HG02610 (cell line): ENCODE data around the gene ANTXR1.

Experiments
- ATAC-seq: cut with Tn5 transposase; IDR thresholded peaks from one replicate; pipeline ENCODE4 v1.9.1; 2021; ENCODE audit warnings: mild to moderate bottlenecking, moderate library complexity; ENCODE audit not compliant: unreplicated experiment

The ANTXR1 gene

DNA sequence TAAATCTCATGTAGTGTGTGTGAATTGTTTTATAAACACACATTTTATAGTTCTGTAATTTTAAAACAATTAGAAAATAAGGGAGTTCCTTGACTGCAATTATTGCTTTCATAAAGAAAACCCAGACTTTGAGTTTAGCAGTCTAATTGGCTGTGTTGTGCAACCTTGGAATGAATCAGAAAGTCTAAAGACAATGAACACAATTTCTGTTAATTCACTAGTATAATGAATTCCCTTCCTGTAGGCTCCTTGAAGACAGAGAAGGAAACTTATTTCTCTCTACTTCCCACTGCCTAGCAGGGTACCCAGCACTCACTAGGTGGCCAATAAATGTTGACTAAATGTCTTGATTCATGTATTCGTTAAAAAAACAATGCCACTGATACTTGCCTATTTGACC lies 79.9 kb downstream of the ANTXR1 start:
- no peak for ATAC-seq

DNA sequence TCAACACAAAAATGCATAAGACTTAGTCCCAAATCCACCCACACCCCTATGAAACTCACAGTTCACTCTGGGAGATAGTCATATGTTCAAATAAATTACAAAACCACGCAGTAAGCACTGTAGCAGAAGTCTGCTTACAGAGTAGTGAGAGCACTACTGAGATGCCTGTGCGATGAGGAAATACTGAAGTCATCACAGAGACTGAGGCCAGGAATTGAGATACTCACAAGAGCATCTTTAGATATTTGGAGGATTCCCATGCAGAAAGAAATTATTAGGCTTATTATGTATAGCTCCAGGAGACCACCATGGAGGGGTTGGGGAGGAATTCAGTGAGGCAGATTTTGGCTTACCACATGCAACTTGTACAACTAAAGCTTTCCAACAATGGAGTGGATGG lies 82.3 kb downstream of the ANTXR1 start:
- no peak for ATAC-seq

GRCh38 chr2:69096326-69097095 lies 83.5 kb downstream of the ANTXR1 start:
- no peak for ATAC-seq

- no peak for ATAC-seq
Observed at GRCh38 chr2:69097148-69097610, 84.2 kb downstream of the ANTXR1 start.

DNA sequence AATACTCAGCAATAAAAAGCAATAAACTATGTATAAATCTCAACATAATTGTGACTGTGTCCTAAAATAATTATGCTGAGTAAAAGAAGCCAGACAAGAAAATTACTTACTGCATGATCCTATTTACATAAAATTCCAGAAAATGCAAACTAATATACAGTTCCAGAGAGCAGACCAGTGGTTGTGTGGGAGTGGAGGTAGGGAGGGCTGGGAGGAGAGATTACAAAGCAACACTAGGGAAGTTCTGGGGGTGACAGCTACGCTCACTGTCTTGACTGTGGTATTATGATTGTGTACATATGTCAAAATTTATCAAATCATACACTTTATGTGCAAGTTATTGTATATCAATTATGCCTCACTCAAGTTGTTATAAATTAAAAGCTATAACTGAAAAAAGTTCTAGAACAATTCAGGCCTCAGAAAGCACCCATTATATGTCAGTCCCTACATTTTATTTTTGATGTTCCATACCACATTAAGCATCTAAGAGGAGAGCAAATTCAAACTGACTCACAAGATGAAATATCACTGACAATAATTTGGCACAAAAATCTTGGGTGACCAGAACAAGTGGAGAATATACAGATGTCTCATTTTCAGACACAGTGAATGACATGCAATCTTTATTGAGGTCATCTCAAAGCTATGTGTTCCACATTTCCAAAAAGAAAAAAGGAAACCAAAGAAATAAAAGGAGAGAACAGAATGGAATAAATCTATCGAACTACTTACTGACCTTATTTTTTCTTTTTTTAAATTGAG lies 85.1 kb downstream of the ANTXR1 start:
- no peak for ATAC-seq

- ATAC-seq, result no peak
Observed at GRCh38 chr2:69099541-69099940, 86.6 kb downstream of the ANTXR1 start.

GRCh38 chr2:69100220-69100723 lies 87.3 kb downstream of the ANTXR1 start:
- ATAC-seq, result no peak

DNA sequence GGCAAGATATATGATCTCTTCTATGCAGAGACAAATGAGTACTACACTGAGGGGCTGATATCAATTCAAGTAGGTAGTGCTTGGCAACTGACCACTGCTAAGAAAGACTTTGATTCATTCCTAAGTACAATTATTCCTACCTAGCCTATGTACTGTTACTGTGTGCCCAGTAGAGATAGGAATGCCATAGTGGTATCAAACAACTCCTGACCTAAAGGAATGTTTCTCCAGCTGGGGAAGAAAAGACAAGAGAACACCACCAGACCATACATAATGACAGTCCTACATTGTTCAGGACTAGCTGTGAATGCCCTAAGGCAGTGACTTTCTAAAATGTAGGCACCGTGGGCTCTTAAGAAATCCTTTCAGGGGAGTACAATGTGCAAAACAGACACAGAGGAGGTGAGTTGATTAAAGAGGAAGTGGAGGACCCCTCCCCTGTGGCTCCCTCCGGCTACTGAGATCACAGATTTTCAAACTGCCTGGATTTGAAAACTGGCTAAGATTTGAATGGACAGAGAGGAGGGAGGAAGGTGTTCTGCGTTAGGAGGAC lies 89.1 kb downstream of the ANTXR1 start:
- ATAC-seq, result no peak

DNA sequence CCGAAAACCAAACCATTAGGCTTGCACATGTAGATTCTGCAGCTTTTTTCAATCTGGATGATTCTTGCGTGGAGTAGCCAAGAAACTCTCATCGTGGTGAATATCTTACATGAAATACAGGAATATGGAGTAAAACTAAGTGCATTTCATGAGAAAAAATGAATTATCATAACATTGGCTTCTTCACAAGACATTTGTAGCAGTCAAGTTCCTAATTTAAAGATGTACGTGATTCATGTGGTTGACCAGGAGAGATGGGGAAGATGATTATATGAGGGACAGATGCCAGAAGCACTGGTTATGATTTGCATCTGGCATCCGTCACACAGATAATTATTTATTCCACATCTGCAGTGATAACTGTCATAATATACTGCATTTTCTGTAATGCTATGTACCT lies 90.4 kb downstream of the ANTXR1 start:
- no peak for ATAC-seq

DNA sequence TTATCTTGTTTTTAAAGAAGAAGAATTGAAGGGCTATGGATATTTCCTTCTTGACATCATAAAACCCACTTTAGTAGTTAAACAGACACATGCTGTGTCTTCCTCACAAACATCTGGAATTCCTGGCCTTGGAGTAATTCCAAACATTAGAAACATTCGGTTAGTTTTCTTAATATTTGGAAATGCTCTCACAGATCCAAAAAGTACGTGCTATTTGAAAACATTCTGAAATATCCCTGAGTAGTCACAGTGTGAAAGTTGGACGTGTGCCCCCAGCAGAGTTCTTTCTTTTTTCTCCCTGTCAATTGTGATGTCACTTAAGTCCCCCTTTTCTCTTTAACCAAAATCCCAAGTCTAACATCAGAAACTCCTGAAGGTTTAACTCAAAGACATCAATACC lies 91.3 kb downstream of the ANTXR1 start:
- ATAC-seq, result no peak

- no peak for ATAC-seq
Observed at GRCh38 chr2:69109255-69109654, 96.3 kb downstream of the ANTXR1 start.

DNA sequence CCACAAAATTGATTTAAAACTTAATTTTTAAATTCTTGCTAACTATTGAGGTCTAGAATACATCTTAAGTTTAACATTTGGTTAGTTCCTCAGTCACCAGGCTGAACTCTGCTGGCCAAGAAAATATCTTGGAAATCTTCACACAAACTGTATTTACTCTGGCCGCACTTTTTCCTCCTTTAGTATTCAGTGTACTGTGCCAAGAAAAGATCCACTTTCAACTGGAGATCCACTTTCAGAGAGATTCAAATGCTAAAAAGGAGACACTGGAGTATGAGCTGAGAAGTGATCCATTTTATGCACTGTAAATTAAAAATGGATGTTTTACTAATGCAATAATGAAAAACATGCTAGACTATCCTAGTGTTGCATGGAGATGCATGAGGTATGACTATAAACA lies 98.1 kb downstream of the ANTXR1 start:
- no peak for ATAC-seq

DNA sequence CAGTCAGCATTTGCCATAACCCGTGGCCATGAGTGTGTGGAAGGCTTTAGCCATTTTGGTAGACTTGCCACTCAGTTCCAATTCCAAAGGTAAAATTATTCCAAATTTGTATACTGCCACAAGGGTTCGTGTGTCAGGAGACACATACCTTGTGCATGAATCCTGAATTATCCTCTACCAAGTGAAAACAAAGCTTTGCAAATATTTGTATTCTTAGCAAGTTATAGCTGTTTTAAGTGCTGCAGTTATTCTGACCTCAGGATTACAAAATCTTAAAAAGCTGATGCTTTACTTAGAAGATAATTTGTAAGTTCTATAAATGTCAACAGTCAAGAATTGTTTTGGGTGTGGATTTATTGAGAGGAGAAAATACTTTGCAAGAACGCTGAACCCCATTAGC lies 100.6 kb downstream of the ANTXR1 start:
- ATAC-seq, result no peak

DNA sequence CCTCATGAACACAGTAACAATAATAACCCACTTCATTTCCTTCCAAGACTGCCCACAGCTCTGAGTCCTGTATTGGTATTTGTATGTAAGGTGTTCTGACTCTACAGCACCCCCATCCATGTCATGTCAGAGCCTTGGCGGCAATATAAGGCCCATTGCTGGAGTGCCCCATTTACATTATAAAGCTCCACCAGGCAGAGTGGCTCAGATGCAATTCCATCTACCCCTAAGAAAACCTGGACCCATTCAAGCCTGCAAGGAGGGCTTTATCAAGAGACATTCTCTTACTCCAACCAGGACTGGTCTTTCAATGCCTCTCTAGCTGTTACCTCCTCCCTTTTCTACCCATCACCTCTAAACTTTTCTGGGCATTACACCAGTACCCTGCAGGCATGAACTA lies 101.6 kb downstream of the ANTXR1 start:
- ATAC-seq, result no peak

DNA sequence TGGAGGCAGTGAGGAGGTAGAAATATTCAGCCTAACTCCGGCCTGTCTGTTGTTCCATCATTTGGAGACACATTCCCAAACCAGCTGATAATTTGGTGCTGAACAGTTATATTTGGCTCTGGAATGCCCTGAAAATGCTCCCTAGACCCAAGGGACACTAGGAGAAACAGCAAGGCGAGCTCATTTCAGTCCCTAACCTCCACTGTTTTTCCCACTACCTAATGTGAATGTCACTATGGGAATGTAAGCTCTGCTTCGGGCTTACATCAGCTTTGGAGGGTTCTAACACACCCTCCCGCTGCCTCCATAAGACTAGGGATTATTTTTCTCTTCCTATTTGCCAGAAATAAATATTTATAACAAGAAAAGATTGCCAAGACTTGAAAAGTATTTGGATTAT lies 103.5 kb downstream of the ANTXR1 start:
- no peak for ATAC-seq

DNA sequence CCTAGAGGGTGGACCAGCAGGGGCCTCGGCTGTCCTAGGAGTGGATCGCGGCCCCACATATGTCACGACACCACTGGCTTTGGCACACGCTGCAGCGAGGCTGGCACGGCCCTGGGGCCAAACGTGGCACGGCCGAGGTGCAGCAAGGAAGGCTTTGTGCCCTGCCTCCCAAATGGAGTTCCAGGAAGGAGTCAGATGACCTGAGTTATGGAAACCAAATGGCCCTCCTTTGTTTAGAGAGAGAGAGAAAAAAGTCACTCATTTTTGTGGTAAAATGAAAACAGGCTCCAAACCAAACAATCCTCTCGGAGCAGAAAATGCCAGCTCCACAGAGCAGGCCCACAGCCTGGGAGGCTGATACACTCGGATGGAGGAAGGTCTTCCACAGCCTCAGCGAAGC lies 105.6 kb downstream of the ANTXR1 start:
- no peak for ATAC-seq

DNA sequence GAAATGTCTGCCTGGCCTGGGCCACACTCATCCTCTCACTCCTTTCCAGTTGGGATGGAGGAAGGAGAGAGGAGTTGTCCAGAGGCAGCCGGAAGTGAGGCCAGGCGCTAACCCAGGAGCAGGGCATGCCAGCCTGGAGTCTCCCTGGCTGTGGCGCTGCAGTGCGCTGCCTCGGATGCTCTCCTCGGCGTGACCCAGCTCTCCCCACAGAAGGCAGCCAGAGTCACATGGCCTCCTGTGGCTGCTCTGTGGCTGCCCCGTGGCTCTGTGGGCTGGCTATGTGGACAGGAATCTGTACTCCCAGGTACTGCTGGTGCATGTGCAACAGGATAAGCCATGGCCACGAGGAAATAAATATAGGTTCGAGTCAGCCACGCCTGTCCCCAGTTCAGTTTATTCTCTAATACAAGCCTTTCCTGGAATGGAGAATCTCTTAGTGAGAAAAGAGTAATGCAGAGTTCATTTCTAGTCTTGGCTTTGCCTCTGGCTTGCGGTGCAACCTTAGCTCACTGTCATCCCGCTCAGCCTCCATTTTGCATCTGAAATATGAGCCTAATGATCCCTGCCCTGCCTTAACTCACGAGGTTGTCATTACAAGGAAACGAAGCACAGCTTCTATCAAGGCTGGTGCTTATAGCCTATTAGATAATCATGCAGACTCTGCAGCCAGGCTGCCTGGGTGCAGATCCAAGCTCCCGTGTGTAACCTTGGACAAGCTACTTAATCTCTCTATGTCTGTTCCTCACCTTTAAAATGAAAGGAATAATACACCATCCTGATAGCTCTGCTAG lies 106.3 kb downstream of the ANTXR1 start:
- ATAC-seq, result no peak

DNA sequence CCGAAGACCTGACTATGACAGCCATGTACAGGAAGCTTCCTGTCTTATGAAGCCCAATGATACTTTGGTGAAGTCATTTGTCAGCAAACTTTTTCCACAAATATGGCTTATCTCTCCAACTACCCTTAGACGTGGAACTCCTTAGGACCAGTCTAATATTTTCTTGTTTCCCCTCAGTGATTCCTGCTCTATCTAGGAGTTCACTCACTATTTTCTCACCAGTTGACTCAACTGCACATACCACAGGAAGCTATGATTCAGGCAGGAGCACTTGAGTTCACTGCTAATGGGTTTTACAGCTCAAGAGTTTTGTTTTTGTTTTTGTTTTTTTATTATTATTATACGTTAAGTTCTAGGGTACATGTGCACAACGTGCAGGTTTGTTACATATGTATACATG lies 109.3 kb downstream of the ANTXR1 start:
- no peak for ATAC-seq

GRCh38 chr2:69123182-69123581 lies 110.2 kb downstream of the ANTXR1 start:
- ATAC-seq, result no peak

GRCh38 chr2:69124343-69124742 lies 111.4 kb downstream of the ANTXR1 start:
- no peak for ATAC-seq

GRCh38 chr2:69125816-69126215 lies 112.8 kb downstream of the ANTXR1 start:
- ATAC-seq, result no peak
